HCT116 (cell line): ENCODE measurements around the gene C6orf132. TPM values are rescaled to one million over a fixed set of nuclear protein-coding genes. Genes with fewer than 3 reads are reported as not detected.

Source experiments
- ATAC-seq: fragments of 200-7000 bp; cut with Tn5 transposase; 2 replicates; pipeline ENCODE4 v1.9.1; 2020; ENCODE audit warnings: mild to moderate bottlenecking, moderate library complexity
- BruUV-seq: library from RNA; stranded (reverse); fragments of 400-500 nt; replicated peaks from 2 replicates; lab custom pipeline; 2021; lab: Mats Ljungman, UMichigan
- CTCF ChIA-PET: fragments of 300-600 bp; sonication (Branson Sonifier 250); formaldehyde crosslinking; loops from one replicate; lab custom pipeline; 2021; ENCODE audit warnings: antibody characterized with exemption; lab: Charles Lee
- POLR2A ChIA-PET: fragments of 300-600, 350-600 bp; sonication (Branson Sonifier 250); formaldehyde crosslinking; loops from one replicate; lab custom pipeline; 2021; ENCODE audit warnings: antibody characterized with exemption; lab: Charles Lee
- RAD21 ChIA-PET, 2 experiments: fragments of 300-600 bp; sonication (Branson Sonifier 250); formaldehyde crosslinking; loops; one replicate each; lab custom pipeline; 2023; ENCODE audit warnings: low total read pairs in 2 of 2; ENCODE audit not compliant: uncharacterized antibody in 2 of 2, unreplicated experiment in 2 of 2, low non-redundant PET in 1 of 2; lab: Charles Lee
- DNase-seq: peaks from one replicate; pipeline ENCODE4 v3.0.0-alpha.2; 2010; ENCODE audit warnings: low read depth, low spot score
- H2AFZ ChIP-seq: fragments of 200-600 bp; shearing (Covaris generic), sonication (generic); 2 replicates; pipeline ENCODE4 v1.6.1; 2017; ENCODE audit warnings: low read depth, mixed run types, mixed read lengths, antibody characterized with exemption, low read length; ENCODE audit not compliant: poor library complexity, severe bottlenecking
- H3K27ac ChIP-seq: 2 replicates; pipeline ENCODE4 v1.5.1; 2012; ENCODE audit warnings: low read depth, low read length
- H3K27me3 ChIP-seq: fragments of 200-600 bp; sonication (generic); 2 replicates; pipeline ENCODE4 v1.6.1; 2016; ENCODE audit warnings: mixed run types, low read length, mixed read lengths; ENCODE audit not compliant: insufficient read depth
- H3K36me3 ChIP-seq, 2 experiments: fragments of 200-500 bp in 1 of 2; fragments of 200-600 bp in 1 of 2; sonication (Bioruptor generic) in 1 of 2; sonication (generic) in 1 of 2; 2 replicates each; pipeline versions ENCODE4 v1.5.1 to v1.6.1; 2014 to 2016; ENCODE audit warnings: low read length in 2 of 2, inconsistent platforms in 1 of 2, mixed read lengths in 1 of 2, mixed run types in 1 of 2; ENCODE audit not compliant: insufficient read depth in 2 of 2, control insufficient read depth in 1 of 2
- H3K4me1 ChIP-seq, 2 experiments: fragments of 200-600 bp in 1 of 2; sonication (generic) in 1 of 2; 2 replicates each; pipeline versions ENCODE4 v1.5.1 to v1.6.1; 2012 to 2017; ENCODE audit warnings: low read length in 2 of 2, inconsistent platforms in 1 of 2, mild to moderate bottlenecking in 1 of 2, mixed read lengths in 1 of 2, mixed run types in 1 of 2, moderate library complexity in 1 of 2; ENCODE audit not compliant: insufficient read depth in 2 of 2, control insufficient read depth in 1 of 2
- H3K4me2 ChIP-seq: fragments of 200-600 bp; sonication (generic); 2 replicates; pipeline ENCODE4 v1.6.1; 2017; ENCODE audit warnings: mixed run types, low read length, mixed read lengths
- H3K4me3 ChIP-seq, 2 experiments: fragments of 200-600 bp in 1 of 2; sonication (generic) in 1 of 2; replicated peaks in 1 of 2; 2 replicates each; pipeline ENCODE4 v1.5.1; 2011 to 2016; ENCODE audit warnings: low read length in 2 of 2, control low read depth in 1 of 2, low read depth in 1 of 2, mild to moderate bottlenecking in 1 of 2, mixed read lengths in 1 of 2, mixed run types in 1 of 2
- H3K79me2 ChIP-seq: fragments of 200-600 bp; sonication (generic); 2 replicates; pipeline ENCODE4 v1.6.1; 2017; ENCODE audit warnings: mild to moderate bottlenecking, mixed run types, low read length, moderate library complexity, mixed read lengths; ENCODE audit not compliant: insufficient read depth
- H3K9ac ChIP-seq: fragments of 200-600 bp; sonication (generic); 2 replicates; pipeline ENCODE4 v1.6.1; 2016; ENCODE audit warnings: low read length, mixed read lengths
- H3K9me2 ChIP-seq: fragments of 200-600 bp; sonication (generic), shearing (Covaris generic); 2 replicates; pipeline ENCODE4 v1.6.1; 2017; ENCODE audit warnings: mixed run types, mild to moderate bottlenecking, moderate library complexity; ENCODE audit not compliant: insufficient read depth
- H3K9me3 ChIP-seq, 2 experiments: fragments of 200-500 bp in 1 of 2; fragments of 200-600 bp in 1 of 2; sonication (Bioruptor generic) in 1 of 2; sonication (generic) in 1 of 2; 2 replicates each; pipeline ENCODE4 v1.6.1; 2014 to 2017; ENCODE audit warnings: low read length in 2 of 2, mixed read lengths in 2 of 2, inconsistent platforms in 1 of 2, low read depth in 1 of 2, mild to moderate bottlenecking in 1 of 2, mixed run types in 1 of 2, moderate library complexity in 1 of 2; ENCODE audit not compliant: control insufficient read depth in 1 of 2, insufficient read depth in 1 of 2
- H4K20me1 ChIP-seq: fragments of 200-600 bp; sonication (generic), shearing (Covaris generic); 2 replicates; pipeline ENCODE4 v1.6.1; 2017; ENCODE audit warnings: mixed run types, mild to moderate bottlenecking, moderate library complexity; ENCODE audit not compliant: insufficient read depth
- CBX3 ChIP-seq: IDR thresholded peaks from 2 replicates; pipeline ENCODE4 v1.6.1; 2012; ENCODE audit warnings: low read depth
- CEBPB ChIP-seq: IDR thresholded peaks from 2 replicates; pipeline ENCODE4 v1.6.1; 2012; ENCODE audit warnings: low read depth
- EZH2phosphoT487 ChIP-seq: fragments of 200-600 bp; IDR thresholded peaks from 2 replicates; pipeline ENCODE4 v1.6.1; 2018; ENCODE audit warnings: antibody characterized with exemption, borderline replicate concordance
- MAX ChIP-seq: IDR thresholded peaks from 2 replicates; pipeline ENCODE4 v1.6.1; 2012
- intact Hi-C: fragments of 100-400 bp; cut with micrococcal nuclease; formaldehyde crosslinking; loops from 2 replicates; pipeline ENCODE4 v1.10.0; 2022
- total RNA-seq: library from RNA; stranded (reverse); gene quantifications from one replicate; pipeline ENCODE4 v1.2.1, GENCODE V29; 2021; ENCODE audit not compliant: unreplicated experiment

Gene C6orf132
- total RNA-seq, 1 experiment from 2014 or later, result 18.9 TPM

GRCh38 chr6:42091718-42092023, 50.7 kb downstream of the C6orf132 start:
- no peak overlapping the region for H2AFZ ChIP-seq
- peaks cover 28 to 50% of the 10 kb centered on the region in 2 experiments for H3K4me1 ChIP-seq
- H3K4me2 ChIP-seq, result no peak overlapping the region
- CTCF ChIA-PET, result no interaction called here
- no peaks in the 10 kb centered on the region for H3K9me3 ChIP-seq
- no peak overlapping the region for H3K9ac ChIP-seq
- POLR2A ChIA-PET, result no interaction called here
- no peaks in the 10 kb centered on the region for H3K27me3 ChIP-seq
- TF ChIP-seq MAX, result no peak
- TF ChIP-seq CBX3, result no peak
- TF ChIP-seq, all 23 proteins: peak for 0
- H3K27ac ChIP-seq, result no peak overlapping the region
- H3K79me2 ChIP-seq, result no peaks in the 10 kb centered on the region
- no peak for DNase-seq
- H3K9me2 ChIP-seq, result no peaks in the 10 kb centered on the region
- no peaks in the 10 kb centered on the region for H4K20me1 ChIP-seq
- no peak overlapping the region for H3K4me3 ChIP-seq
- no peaks in the 10 kb centered on the region for H3K36me3 ChIP-seq
- RAD21 ChIA-PET, result no interaction called here
- intact Hi-C loops, result no loop called here
- no TSS peak for BruUV-seq
- ATAC-seq, result no peak

GRCh38 chr6:42090819-42091717, 51.4 kb downstream of the C6orf132 start:
- CTCF ChIA-PET, result no interaction called here

More at GRCh38 chr6:42090819-42091717, 51.4 kb downstream of the C6orf132 start:
- no peak for DNase-seq
- no TSS peak for BruUV-seq
- Histone ChIP-seq H3K9ac (no peak overlapping the region), H3K9me3 (no peaks in the 10 kb centered on the region), H4K20me1 (no peaks in the 10 kb centered on the region), H3K9me2 (no peaks in the 10 kb centered on the region), H3K27me3 (no peaks in the 10 kb centered on the region), H3K79me2 (no peaks in the 10 kb centered on the region), H2AFZ (no peak overlapping the region), H3K36me3 (no peaks in the 10 kb centered on the region), H3K4me3 (no peak overlapping the region), H3K4me1 (peaks cover 28 to 50% of the 10 kb centered on the region in 2 experiments), H3K27ac (no peak overlapping the region), H3K4me2 (no peak overlapping the region)
- ATAC-seq, result no peak
- ChIA-PET POLR2A (no interaction called here), RAD21 (no interaction called here)
- TF ChIP-seq CEBPB, result no peak
- no peak for TF ChIP-seq EZH2phosphoT487
- no peak for TF ChIP-seq CBX3
- intact Hi-C loops, result no loop called here
